Kidney (tissue), 14 donors: ENCODE results near the gene ZNF439. TPM values are rescaled to one million over a fixed set of nuclear protein-coding genes. Genes with fewer than 3 reads are reported as not detected.

Source experiments
- DNase-seq, 5 donors: peaks; one replicate each; pipeline ENCODE4 v3.0.0-alpha.2; 2013 to 2020
- FAIRE-seq: peaks from 2 replicates; lab custom pipeline; 2012; peaks lifted over from hg19 to GRCh38; lab: Jason Lieb, UNC
- H3K27ac ChIP-seq, 2 donors: one replicate each; pipeline ENCODE4 v1.7.0; 2013; ENCODE audit warnings: low read depth in 2 of 2, low read length in 2 of 2, inconsistent platforms in 1 of 2
- H3K27me3 ChIP-seq: one replicate; pipeline ENCODE4 v1.7.1; 2013; ENCODE audit warnings: low read length, inconsistent platforms; ENCODE audit not compliant: control insufficient read depth, insufficient read depth
- H3K36me3 ChIP-seq, 3 donors: one replicate each; pipeline versions ENCODE4 v1.7.0 to v1.7.1; 2013; ENCODE audit warnings: low read length in 3 of 3, control low read depth in 1 of 3, inconsistent platforms in 1 of 3; ENCODE audit not compliant: insufficient read depth in 3 of 3, control insufficient read depth in 2 of 3
- H3K4me1 ChIP-seq, 3 donors: one replicate each; pipeline versions ENCODE4 v1.7.0 to v1.7.1; 2013; ENCODE audit warnings: low read length in 3 of 3, inconsistent platforms in 1 of 3, low read depth in 1 of 3; ENCODE audit not compliant: control insufficient read depth in 2 of 3, insufficient read depth in 2 of 3
- H3K4me3 ChIP-seq, 3 donors: one replicate each; pipeline versions ENCODE4 v1.7.0 to v1.8.1; 2013; ENCODE audit warnings: low read length in 3 of 3, control low read depth in 1 of 3, inconsistent platforms in 1 of 3
- H3K9ac ChIP-seq, 3 donors: one replicate each; pipeline versions ENCODE4 v1.7.0 to v1.7.1; 2013; ENCODE audit warnings: low read length in 3 of 3, control low read depth in 1 of 3, inconsistent platforms in 1 of 3
- H3K9me3 ChIP-seq, 3 donors: one replicate each; pipeline versions ENCODE4 v1.7.0 to v1.7.1; 2013; ENCODE audit warnings: low read length in 3 of 3, control low read depth in 1 of 3, inconsistent platforms in 1 of 3; ENCODE audit not compliant: control insufficient read depth in 2 of 3, insufficient read depth in 1 of 3
- intact Hi-C: fragments of 100-400 bp; cut with DNase I; formaldehyde crosslinking; loops from one replicate; pipeline ENCODE4 v1.11.1; 2022
- polyA plus RNA-seq: library from polyadenylated mRNA; stranded (reverse); fragments of 350-450 nt; fragmentation: Illumina TruSeq; extraction: RNeasy Lipid Tissue Mini Kit (QIAGEN cat#74804); gene quantifications from one replicate; pipeline ENCODE4 v1.2.3, GENCODE V29; 2014; ENCODE audit warnings: low read depth, low replicate concordance; ENCODE audit not compliant: insufficient read depth
- total RNA-seq: library from RNA; stranded (reverse); fragmentation: NEBNext Ultra II Directional; extraction: Animal tissue kit (Norgen Biotek cat#: 25700); gene quantifications from one replicate; pipeline ENCODE4 v1.2.1, GENCODE V29; 2021
- TF ChIP-seq, protein P1 (sequence below): IDR thresholded peaks from 3 replicates; pipeline ENCODE4 v1.5.1; 2012; ENCODE audit warnings: mild to moderate bottlenecking, moderate library complexity, borderline replicate concordance; ENCODE audit not compliant: insufficient read depth; ENCODE audit errors: extremely low read depth
- donor health status: control.
- donor health status: control.
- donor health status: control.
- donor health status: control.
- donor health status: control.
- donor health status: DM: yes; HTN: yes; CAD: no.
- donor health status: Normal renal cell carcinoma (clear cell type).

ZNF439 gene
- total and polyA plus RNA-seq, 2 donors from 2014 or later: 4.5 to 13.2 TPM

- intact Hi-C loops: no loop called here
- no peaks in the 10 kb centered on the region for H3K9me3 ChIP-seq
- no peaks in the 10 kb centered on the region for H3K27me3 ChIP-seq
- peaks cover 0 to 4% (median 0%) of the 10 kb centered on the region in 3 donors for H3K4me1 ChIP-seq
- peak overlapping the region; percentile 59 to 96 (median 86) for H3K4me3 ChIP-seq
- no peaks in the 10 kb centered on the region for H3K36me3 ChIP-seq
- H3K27ac ChIP-seq: no peak overlapping the region
- TF ChIP-seq, protein P1, sequence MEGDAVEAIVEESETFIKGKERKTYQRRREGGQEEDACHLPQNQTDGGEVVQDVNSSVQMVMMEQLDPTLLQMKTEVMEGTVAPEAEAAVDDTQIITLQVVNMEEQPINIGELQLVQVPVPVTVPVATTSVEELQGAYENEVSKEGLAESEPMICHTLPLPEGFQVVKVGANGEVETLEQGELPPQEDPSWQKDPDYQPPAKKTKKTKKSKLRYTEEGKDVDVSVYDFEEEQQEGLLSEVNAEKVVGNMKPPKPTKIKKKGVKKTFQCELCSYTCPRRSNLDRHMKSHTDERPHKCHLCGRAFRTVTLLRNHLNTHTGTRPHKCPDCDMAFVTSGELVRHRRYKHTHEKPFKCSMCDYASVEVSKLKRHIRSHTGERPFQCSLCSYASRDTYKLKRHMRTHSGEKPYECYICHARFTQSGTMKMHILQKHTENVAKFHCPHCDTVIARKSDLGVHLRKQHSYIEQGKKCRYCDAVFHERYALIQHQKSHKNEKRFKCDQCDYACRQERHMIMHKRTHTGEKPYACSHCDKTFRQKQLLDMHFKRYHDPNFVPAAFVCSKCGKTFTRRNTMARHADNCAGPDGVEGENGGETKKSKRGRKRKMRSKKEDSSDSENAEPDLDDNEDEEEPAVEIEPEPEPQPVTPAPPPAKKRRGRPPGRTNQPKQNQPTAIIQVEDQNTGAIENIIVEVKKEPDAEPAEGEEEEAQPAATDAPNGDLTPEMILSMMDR: no peak
- FAIRE-seq (no peak), DNase-seq (no peak)
- H3K9ac ChIP-seq: peak overlapping the region; percentile 17 to 87 (median 29)
Measured at GRCh38 chr19:11813703-11814028, 34.9 kb upstream of the ZNF439 start.

GRCh38 chr19:11814029-11814699 lies 34.4 kb upstream of the ZNF439 start, which contains the start of gene ZNF440:
ZNF440 (plus strand) TSS chr19:11814273; CDS start chr19:11814448, 175 bp downstream.
- peak within 1 kb of the TSS; percentile 35 to 92 for H3K27ac ChIP-seq
- intact Hi-C loops: no loop called here

GRCh38 chr19:11814700-11815035 lies 33.9 kb upstream of the ZNF439 start:
- Histone ChIP-seq H3K27ac (peak overlapping the region; percentile 35 to 92), H3K4me1 (peaks cover 0 to 4% (median 0%) of the 10 kb centered on the region in 3 donors), H3K9me3 (no peaks in the 10 kb centered on the region), H3K9ac (peak overlapping the region; percentile 35 to 88 (median 44)), H3K4me3 (peak overlapping the region; percentile 60 to 86 (median 83)), H3K36me3 (no peaks in the 10 kb centered on the region), H3K27me3 (no peaks in the 10 kb centered on the region)
- TF ChIP-seq, protein P1: no peak
- no peak for FAIRE-seq
- intact Hi-C loops: no loop called here
- DNase-seq: peak in 2 of 5 donors; percentile 54 to 65

More at GRCh38 chr19:11814029-11814699, 34.4 kb upstream of the ZNF439 start, which contains the start of gene ZNF440:
- peaks cover 0 to 4% (median 0%) of the 10 kb centered on the region in 3 donors for H3K4me1 ChIP-seq
- peak; percentile 97 to 98 (median 98) for DNase-seq
- H3K4me3 ChIP-seq: peak within 1 kb of the TSS; percentile 83 to 96 (median 86)
- TF ChIP-seq, protein P1: peak; percentile 6
- no peaks in the 10 kb centered on the region for H3K36me3 ChIP-seq
- no peak for FAIRE-seq
- H3K9ac ChIP-seq: peak within 1 kb of the TSS; percentile 35 to 88 (median 87)
- no peaks in the 10 kb centered on the region for H3K9me3 ChIP-seq
- H3K27me3 ChIP-seq: no peaks in the 10 kb centered on the region
